Hepatocyte (in vitro differentiated cells): ENCODE data around the gene PLCG1.

Experiments
- CTCF ChIP-seq: fragments of 200-600 bp; sonication (generic); IDR thresholded peaks from 2 replicates; pipeline ENCODE4 v1.5.1; 2016; ENCODE audit warnings: antibody characterized with exemption, mild to moderate bottlenecking; ENCODE audit not compliant: poor library complexity
- EZH2 ChIP-seq: fragments of 200-600 bp; sonication (generic); IDR thresholded peaks from 2 replicates; pipeline ENCODE4 v1.6.1; 2016; ENCODE audit warnings: antibody characterized with exemption, mild to moderate bottlenecking, borderline replicate concordance
- EZH2phosphoT487 ChIP-seq: fragments of 200-600 bp; sonication (generic); IDR thresholded peaks from one replicate; pipeline ENCODE4 v1.6.1; 2018; ENCODE audit warnings: antibody characterized with exemption, mild to moderate bottlenecking, low read depth, moderate library complexity; ENCODE audit not compliant: unreplicated experiment, severe bottlenecking

- TF ChIP-seq CTCF (no peak), EZH2phosphoT487 (no peak), EZH2 (no peak)
These were observed 23.3 kb downstream of the PLCG1 start for GRCh38 chr20:41160686-41161085.
